GM19452 (cell line): ENCODE data around the gene PNN.

Experiments used
- ATAC-seq: cut with Tn5 transposase; IDR thresholded peaks from one replicate; pipeline ENCODE4 v1.9.1; 2021; ENCODE audit not compliant: unreplicated experiment

The PNN gene

GRCh38 chr14:39228509-39229221 lies 53.6 kb downstream of the PNN start:
- no peak for ATAC-seq

- peak; percentile 59 for ATAC-seq
Observed at GRCh38 chr14:39229222-39229543, 54.1 kb downstream of the PNN start.

GRCh38 chr14:39229601-39230110 lies 54.6 kb downstream of the PNN start:
- no peak for ATAC-seq

- ATAC-seq = no peak
Observed at GRCh38 chr14:39230416-39231035, 55.5 kb downstream of the PNN start.

- ATAC-seq = peak; percentile 57
Observed at GRCh38 chr14:39231751-39232553, 56.9 kb downstream of the PNN start.
